K562 (cell line): ENCODE measurements around the gene KIAA2012. TPM values are rescaled to one million over a fixed set of nuclear protein-coding genes. Genes with fewer than 3 reads are reported as not detected.

ENCODE experiments used
- ATAC-seq: fragments of 200-7000 bp; cut with Tn5 transposase; 3 replicates; pipeline ENCODE4 v1.9.1; 2020; ENCODE audit warnings: moderate library complexity
- BruUV-seq: library from RNA; stranded (reverse); fragments of 400-500 nt; replicated peaks from 2 replicates; lab custom pipeline; 2021; lab: Mats Ljungman, UMichigan
- CTCF ChIA-PET: fragments of 300-600 bp; formaldehyde crosslinking; extraction: SDS; loops from one replicate; lab custom pipeline; 2021; ENCODE audit warnings: low intra/inter-chr PET ratio; lab: Yijun Ruan, JAX
- POLR2A ChIA-PET: fragments of 300-600, 350-650 bp; sonication (Branson Sonifier 250); formaldehyde crosslinking; extraction: SDS; loops from one replicate; lab custom pipeline; 2021; ENCODE audit warnings: antibody characterized with exemption, inconsistent platforms; lab: Yijun Ruan, JAX
- DNase-seq, 4 experiments: peaks; one replicate each; pipeline versions ENCODE4 v3.0.0 to v3.0.0-alpha.2; 2011 to 2018; ENCODE audit warnings: low spot score in 3 of 4, mixed read lengths in 3 of 4; ENCODE audit errors: extremely low read depth in 1 of 4
- FAIRE-seq: peaks from 2 replicates; lab custom pipeline; 2011; peaks lifted over from hg19 to GRCh38; lab: Jason Lieb, UNC
- H2AFZ ChIP-seq: 2 replicates; pipeline ENCODE4 v1.6.0; 2011; ENCODE audit warnings: low read depth, low read length, control low read depth, inconsistent platforms
- H3K27ac ChIP-seq: fragments of 200-600 bp; 3 replicates; pipeline ENCODE4 v1.8.0; 2011; ENCODE audit warnings: low read depth, mild to moderate bottlenecking, control low read depth, inconsistent platforms, low read length, moderate library complexity, mixed read lengths; ENCODE audit errors: extremely low read depth
- H3K27me3 ChIP-seq, 2 experiments: fragments of 300-600 bp in 1 of 2; 2 replicates in 1 of 2; 3 replicates in 1 of 2; pipeline versions ENCODE4 v1.6.0 to v1.8.0; 2011; ENCODE audit warnings: inconsistent platforms in 2 of 2, low read length in 2 of 2, mild to moderate bottlenecking in 1 of 2, mixed read lengths in 1 of 2, moderate library complexity in 1 of 2; ENCODE audit not compliant: control insufficient read depth in 2 of 2, insufficient read depth in 2 of 2
- H3K36me3 ChIP-seq: fragments of 300-600 bp; 3 replicates; pipeline ENCODE4 v1.8.0; 2011; ENCODE audit warnings: mild to moderate bottlenecking, low read length, inconsistent platforms; ENCODE audit not compliant: control insufficient read depth, insufficient read depth
- H3K4me1 ChIP-seq, 2 experiments: fragments of 200-600 bp in 1 of 2; replicated peaks in 1 of 2; 2 replicates in 1 of 2; 3 replicates in 1 of 2; pipeline versions ENCODE4 v1.5.1 to v1.8.0; 2011; ENCODE audit warnings: inconsistent platforms in 2 of 2, low read length in 2 of 2, mild to moderate bottlenecking in 1 of 2, mixed read lengths in 1 of 2, moderate library complexity in 1 of 2; ENCODE audit not compliant: control insufficient read depth in 2 of 2, insufficient read depth in 2 of 2
- H3K4me2 ChIP-seq: 2 replicates; pipeline ENCODE4 v1.6.1; 2011; ENCODE audit warnings: low read length, control low read depth, inconsistent platforms, mixed read lengths; ENCODE audit not compliant: insufficient read depth
- H3K4me3 ChIP-seq: fragments of 200-600 bp; sonication (generic), shearing (Covaris generic); 2 replicates; pipeline ENCODE4 v1.5.1; 2016; ENCODE audit warnings: control low read depth, inconsistent platforms
- H3K79me2 ChIP-seq: fragments of 200-600 bp; 3 replicates; pipeline ENCODE4 v1.8.0; 2011; ENCODE audit warnings: low read length, inconsistent platforms; ENCODE audit not compliant: control insufficient read depth, insufficient read depth
- H3K9ac ChIP-seq, 2 experiments: 2 replicates each; pipeline versions ENCODE4 v1.6.0 to v1.6.1; 2011; ENCODE audit warnings: low read depth in 2 of 2, low read length in 2 of 2, control low read depth in 1 of 2, inconsistent platforms in 1 of 2, mild to moderate bottlenecking in 1 of 2, mixed read lengths in 1 of 2; ENCODE audit not compliant: insufficient read depth in 1 of 2
- H3K9me1 ChIP-seq: one replicate; pipeline ENCODE4 v1.6.0; 2011; ENCODE audit warnings: inconsistent platforms, mild to moderate bottlenecking, low read length, moderate library complexity; ENCODE audit not compliant: control insufficient read depth, insufficient read depth
- H3K9me3 ChIP-seq: replicated peaks from 2 replicates; pipeline ENCODE4 v1.5.1; 2011; ENCODE audit warnings: low read depth, low read length, inconsistent platforms; ENCODE audit not compliant: control insufficient read depth, insufficient read depth
- H4K20me1 ChIP-seq: replicated peaks from 2 replicates; pipeline ENCODE4 v1.6.1; 2011; ENCODE audit warnings: low read length, inconsistent platforms, mixed read lengths; ENCODE audit not compliant: control insufficient read depth, insufficient read depth
- E4F1 ChIP-seq: fragments of 250-450 bp; sonication (Bioruptor Pico); IDR thresholded peaks from 2 replicates; pipeline ENCODE4 v1.5.0; 2021; ENCODE audit warnings: mild to moderate bottlenecking, borderline replicate concordance
- ETV5 ChIP-seq: sonication (generic); formaldehyde crosslinking; IDR thresholded peaks from 2 replicates; pipeline ENCODE4 v1.4.0; 2020; ENCODE audit warnings: low read depth, mild to moderate bottlenecking, missing genetic modification reagents
- ETV6 ChIP-seq, 3 experiments: fragments of 150-350 bp in 1 of 3; sonication (generic) in 1 of 3; formaldehyde crosslinking in 1 of 3; IDR thresholded peaks; 2 replicates each; pipeline versions ENCODE4 v1.6.1 to v1.8.0; 2014 to 2022; ENCODE audit warnings: borderline replicate concordance in 2 of 3, low read depth in 2 of 3, antibody characterized with exemption in 1 of 3, low read length in 1 of 3, mild to moderate bottlenecking in 1 of 3, missing genetic modification reagents in 1 of 3
- FOS ChIP-seq: IDR thresholded peaks from 3 replicates; pipeline ENCODE4 v1.6.1; 2011; ENCODE audit not compliant: insufficient read length; ENCODE audit errors: extremely low read depth
- HIVEP1 ChIP-seq: fragments of 250-450 bp; sonication (Bioruptor Pico); IDR thresholded peaks from 2 replicates; pipeline ENCODE4 v1.4.0; 2020; ENCODE audit warnings: mild to moderate bottlenecking
- NCOA6 ChIP-seq: fragments of 450-650 bp; IDR thresholded peaks from 2 replicates; pipeline ENCODE4 v1.6.1; 2017; ENCODE audit warnings: mild to moderate bottlenecking
- PRDM10 ChIP-seq: fragments of 450-650 bp; IDR thresholded peaks from 2 replicates; pipeline ENCODE4 v1.6.1; 2018; ENCODE audit not compliant: partially characterized antibody
- RBM25 ChIP-seq: fragments of 200-400 bp; formaldehyde crosslinking; IDR thresholded peaks from 2 replicates; pipeline ENCODE4 v1.6.1; 2018; ENCODE audit warnings: low read length, low read depth, moderate library complexity; ENCODE audit not compliant: severe bottlenecking
- RFX5 ChIP-seq: IDR thresholded peaks from 2 replicates; pipeline ENCODE4 v1.6.1; 2011; ENCODE audit warnings: low read depth, mild to moderate bottlenecking, improper control_type of control experiment, low read length
- SIRT6 ChIP-seq: IDR thresholded peaks from one replicate; pipeline ENCODE4 v1.6.1; 2012; ENCODE audit warnings: low read depth, mild to moderate bottlenecking, control low read depth, inconsistent platforms, low read length, moderate library complexity
- SUPT5H ChIP-seq: fragments of 450-650 bp; IDR thresholded peaks from 2 replicates; pipeline ENCODE4 v1.6.1; 2016
- ZFP30 ChIP-seq: fragments of 250-450 bp; sonication (Bioruptor Pico); IDR thresholded peaks from 2 replicates; pipeline ENCODE4 v1.8.0; 2022; ENCODE audit warnings: moderate library complexity, mild to moderate bottlenecking, inconsistent platforms, borderline replicate concordance
- ZNF197 ChIP-seq: fragments of 200-800 bp; sonication (Bioruptor generic); IDR thresholded peaks from 2 replicates; pipeline ENCODE4 v1.6.1; 2016; ENCODE audit warnings: low read depth, missing genetic modification characterization, missing compliant biosample characterization
- ZNF324 ChIP-seq: fragments of 250-450 bp; sonication (Bioruptor Pico); IDR thresholded peaks from 2 replicates; pipeline ENCODE4 v1.4.0; 2020; ENCODE audit warnings: mild to moderate bottlenecking
- ZNF77 ChIP-seq: fragments of 250-450 bp; sonication (Bioruptor Pico); IDR thresholded peaks from 2 replicates; pipeline ENCODE4 v1.5.0; 2020
- WGBS: fragments of 100-300 bp; shearing (Covaris generic); methylation state at CpG from one replicate; pipeline ENCODE4 v1.1.6; 2016; ENCODE audit warnings: low coverage, mixed read lengths; ENCODE audit not compliant: insufficient coverage; ENCODE audit errors: missing lambda C conversion rate; 5-methylcytosine and 5-hydroxymethylcytosine counted together
- in situ Hi-C: fragments of 300-500 bp; cut with MboI; formaldehyde crosslinking; loops from 4 replicates; pipeline ENCODE4 v1.15.0; 2018; ENCODE audit warnings: inconsistent platforms, mixed read lengths
- intact Hi-C: fragments of 100-400 bp; cut with micrococcal nuclease; formaldehyde crosslinking; loops from 2 replicates; pipeline ENCODE4 v1.14.2; 2022
- polyA plus RNA-seq, 8 experiments: library from polyadenylated mRNA; depleted of rRNA in 4 of 8; stranded (reverse) in 5 of 8; unstranded in 3 of 8; fragments of >200 nt; fragmentation: Nextera tagmentation in 2 of 8; fragmentation: Illumina TruSeq in 1 of 8; extraction: Ambion mirVana in 2 of 8; extraction: Trizol in 1 of 8; gene quantifications; 2 replicates each; pipeline versions ENCODE4 v1.2.1 to v1.2.3, GENCODE V29; 2011 to 2014; ENCODE audit warnings: inconsistent platforms in 1 of 8, missing spikeins in 1 of 8
- total RNA-seq, 7 experiments: library from RNA; depleted of rRNA in 6 of 7; stranded (reverse); fragments of >200 nt in 6 of 7; fragmentation: Illumina TruSeq in 2 of 7; extraction: Trizol in 2 of 7; gene quantifications; 2 replicates each; pipeline versions ENCODE4 v1.2.1 to v1.2.3, GENCODE V29; 2011 to 2021; ENCODE audit warnings: low replicate concordance in 1 of 7

Gene KIAA2012
- total and polyA plus RNA-seq, 9 of the 15 experiments (the other 6 are each of a cell fraction or from before 2014, with no cell fraction given) = not detected

- no peak for TF ChIP-seq PRDM10
These were observed 22.4 kb upstream of the KIAA2012 start (continued) for GRCh38 chr2:202050652-202051051.

- intact Hi-C loops = loop anchor here (10.0 kb wide), 1 partner anchor 187 kb away; no protein-coding TSS in a partner anchor
- no TSS peak for BruUV-seq
- H3K9me3 ChIP-seq = no peaks in the 10 kb centered on the region
- H3K4me1 ChIP-seq = peaks cover 0 to 4% of the 10 kb centered on the region in 2 experiments; a peak in 1 of 5 replicates
- H3K27me3 ChIP-seq = peaks cover 2 to 22% of the 10 kb centered on the region in 2 experiments; a peak in 3 of 5 replicates
- ChIA-PET POLR2A (no interaction called here), CTCF (no interaction called here)
- H3K4me3 ChIP-seq = no peak overlapping the region
- no peaks in the 10 kb centered on the region for H3K36me3 ChIP-seq
- no peak overlapping the region for H3K27ac ChIP-seq
- H3K4me2 ChIP-seq = no peak overlapping the region
- no peak for ATAC-seq
- H3K79me2 ChIP-seq = no peaks in the 10 kb centered on the region
- no peak for DNase-seq
- in situ Hi-C loops = no loop called here
- no peaks in the 10 kb centered on the region for H4K20me1 ChIP-seq
- no peak for FAIRE-seq
- H2AFZ ChIP-seq = no peak overlapping the region
- 4% methylated on average over 6 of the region's 8 CpGs for WGBS
- H3K9me1 ChIP-seq = no peaks in the 10 kb centered on the region
- H3K9ac ChIP-seq = no peak overlapping the region
- TF ChIP-seq ZFP30 (CRISPR knock-in tag) (no peak), RBM25 (no peak), HIVEP1 (CRISPR knock-in tag) (no peak), FOS (no peak), ZNF324 (CRISPR knock-in tag) (no peak), NCOA6 (no peak), ETV5 (no peak), ETV6 (IDR thresholded peaks at IDR 0.05; ENCODE audit: borderline replicate concordance in 1 of 2, low read depth in 2 of 2, low read length in 1 of 2) (no peak), ETV6 (CRISPR knock-in tag; IDR thresholded peaks at IDR 0.05; ENCODE audit: borderline replicate concordance) (no peak), ZNF77 (CRISPR knock-in tag) (no peak), ZNF197 (CRISPR knock-in tag) (no peak), SIRT6 (no peak), SUPT5H (no peak), E4F1 (CRISPR knock-in tag) (no peak), RFX5 (no peak)
These were observed 21.4 kb upstream of the KIAA2012 start for GRCh38 chr2:202051499-202052161.
